LHCN-M2 (cell line): ENCODE data around the gene UBE3D. TPM values are rescaled to one million over a fixed set of nuclear protein-coding genes. Genes with fewer than 3 reads are reported as not detected.
A peak's percentile ranks its signal among the peaks of the same experiment; 100 is the strongest.
"Not testable (repeated sequence)": the region's sequence is repeated elsewhere in the genome, so short reads cannot be mapped to it uniquely, and the experiment has no call there.

Experiments used
- DNase-seq: peaks from one replicate; pipeline ENCODE4 v3.0.0-alpha.2; 2012; ENCODE audit warnings: low read depth
- total RNA-seq: library from RNA; depleted of rRNA; stranded (reverse); fragments of >200 nt; gene quantifications from 2 replicates; pipeline ENCODE4 v1.2.3, GENCODE V29; 2014

UBE3D gene
- total RNA-seq, 1 experiment from 2014 or later: 4.4 TPM

- no peak for DNase-seq
These were observed 87.2 kb downstream of the UBE3D start for GRCh38 chr6:82978362-82978945.

DNA sequence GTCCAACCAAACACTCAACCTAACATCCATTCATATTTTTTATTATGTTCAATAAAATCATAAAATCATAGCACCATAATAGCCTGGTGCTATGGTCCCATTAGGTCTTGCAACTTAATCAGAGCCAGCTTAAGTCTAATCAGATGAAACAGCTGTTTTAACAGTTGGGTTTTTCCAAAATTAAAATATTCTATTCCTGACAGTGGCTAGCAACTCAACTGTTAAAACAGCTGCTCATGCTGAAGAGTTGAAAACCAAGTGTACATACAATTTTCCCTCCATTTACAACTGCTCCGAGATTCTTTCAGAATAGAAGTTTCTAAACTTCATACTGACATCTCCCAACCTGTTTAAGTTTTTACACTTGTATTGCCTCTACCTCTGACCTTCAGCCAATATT is 89.5 kb downstream of the UBE3D start:
- DNase-seq: peak; percentile 51

DNA sequence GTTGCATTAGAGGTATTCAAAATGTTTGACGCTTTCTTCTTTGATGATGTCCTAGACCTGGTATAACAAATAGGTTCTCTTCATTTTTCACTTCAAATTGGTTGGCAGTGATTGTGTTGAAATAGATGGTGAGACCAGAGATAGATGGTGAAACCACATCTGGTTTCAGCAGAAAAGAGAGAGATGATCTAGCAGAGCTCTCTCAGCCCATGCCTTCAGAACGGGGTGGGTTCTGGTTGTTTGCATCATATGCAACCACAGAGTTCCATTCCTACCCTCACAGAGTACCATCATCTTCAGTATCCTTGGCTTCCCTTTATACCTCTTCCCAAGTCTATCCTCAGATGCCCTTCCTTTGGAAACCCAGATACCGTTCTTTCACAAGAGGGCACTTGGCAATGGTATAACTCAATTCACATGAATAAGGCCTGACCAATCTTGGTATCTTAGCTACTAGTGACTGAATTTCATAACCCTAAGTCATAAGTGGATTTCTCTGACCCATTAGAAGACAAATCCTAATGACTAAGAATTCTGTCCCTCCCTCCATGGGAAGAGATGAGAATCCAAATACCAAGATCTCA is 93.7 kb downstream of the UBE3D start:
- DNase-seq: no peak

GRCh38 chr6:82970839-82971238 is 94.8 kb downstream of the UBE3D start:
- DNase-seq: no peak

GRCh38 chr6:82968708-82969107 is 96.9 kb downstream of the UBE3D start:
- no peak for DNase-seq

DNA sequence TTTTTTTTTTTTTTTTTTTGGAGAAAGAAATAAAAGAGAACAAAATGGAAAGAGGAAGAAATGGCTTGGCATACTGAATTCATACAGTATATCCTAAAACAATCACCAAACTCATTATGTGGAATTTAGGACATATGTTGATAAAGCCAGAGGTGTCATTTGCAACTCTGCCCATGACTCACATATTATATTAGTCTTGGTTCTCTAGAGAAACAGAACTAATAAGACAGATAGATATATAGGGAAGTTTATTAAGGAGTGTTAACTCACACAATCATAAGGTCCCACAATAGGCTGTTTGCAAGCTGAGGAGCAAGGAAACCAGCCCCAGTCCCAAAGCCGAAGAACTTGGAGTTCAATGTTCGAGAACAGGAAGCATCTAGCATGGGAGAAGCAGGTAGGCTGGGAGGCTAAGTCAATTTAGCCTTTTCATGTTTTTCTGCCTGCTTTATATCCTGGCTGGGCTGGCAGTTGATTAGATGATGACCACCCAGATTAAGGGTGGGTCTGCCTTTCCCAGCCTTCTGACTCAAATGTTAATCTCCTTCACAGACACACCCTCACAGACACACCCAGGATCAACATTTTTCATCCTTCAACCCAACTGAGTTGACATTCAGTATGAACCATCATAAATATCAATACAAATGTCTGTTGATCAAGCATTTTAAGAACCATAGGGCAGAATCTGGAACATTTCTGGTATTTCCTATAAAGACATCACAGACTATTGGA is 102.3 kb downstream of the UBE3D start:
- DNase-seq: no peak

GRCh38 chr6:82959385-82959941 is 106.2 kb downstream of the UBE3D start:
- DNase-seq: peak; percentile 71

- no peak for DNase-seq
These were observed 107.1 kb downstream of the UBE3D start for GRCh38 chr6:82958551-82958950.

DNA sequence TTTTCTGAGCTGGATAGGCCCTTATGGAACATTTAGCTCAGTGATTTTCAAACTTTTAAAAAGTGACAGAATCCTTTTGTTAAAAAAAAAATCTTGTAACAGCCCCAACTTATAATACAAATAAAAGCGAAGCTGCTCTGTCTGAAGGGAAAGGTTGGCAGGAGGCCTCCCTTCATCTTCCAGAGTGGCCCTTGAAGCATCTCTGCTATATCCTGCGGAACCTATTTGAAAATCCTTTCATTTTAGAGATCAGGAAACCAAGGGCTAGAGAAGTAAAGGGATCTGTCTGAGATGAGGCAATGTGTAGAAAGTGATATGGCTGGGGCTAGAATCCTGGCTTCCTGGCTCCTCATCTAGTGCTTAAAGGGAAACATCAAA is 107.8 kb downstream of the UBE3D start:
- no peak for DNase-seq

- DNase-seq: no peak
These were observed 108.3 kb downstream of the UBE3D start for GRCh38 chr6:82957171-82957867.

DNA sequence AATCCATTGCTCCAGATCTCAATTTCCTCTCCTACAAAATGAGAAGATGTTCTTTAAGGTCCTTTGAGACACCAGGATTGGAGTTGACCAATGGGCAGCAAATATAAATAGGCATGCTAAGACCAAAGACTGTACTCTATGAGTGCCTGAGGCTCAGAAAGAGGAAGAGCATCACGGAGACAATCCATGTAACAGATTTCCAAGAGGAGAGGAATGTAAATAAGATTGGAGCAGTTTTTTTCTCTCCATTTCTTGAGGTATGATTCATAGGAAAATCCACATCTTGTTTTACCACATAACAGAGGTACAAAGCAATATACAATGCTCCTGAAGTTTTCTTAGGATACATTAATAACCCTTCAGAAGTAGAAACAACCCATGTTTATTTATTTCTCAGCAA is 109.8 kb downstream of the UBE3D start:
- DNase-seq: peak; percentile 75

GRCh38 chr6:82954937-82955577 is 110.6 kb downstream of the UBE3D start:
- peak; percentile 74 for DNase-seq

- DNase-seq: no peak
These were observed 111.3 kb downstream of the UBE3D start for GRCh38 chr6:82954356-82954755.

GRCh38 chr6:82953871-82954270 is 111.8 kb downstream of the UBE3D start:
- DNase-seq: no peak

- DNase-seq: no peak
These were observed 113.7 kb downstream of the UBE3D start for GRCh38 chr6:82951935-82952334.

GRCh38 chr6:82951389-82951788 is 114.3 kb downstream of the UBE3D start:
- DNase-seq: peak; percentile 55

DNA sequence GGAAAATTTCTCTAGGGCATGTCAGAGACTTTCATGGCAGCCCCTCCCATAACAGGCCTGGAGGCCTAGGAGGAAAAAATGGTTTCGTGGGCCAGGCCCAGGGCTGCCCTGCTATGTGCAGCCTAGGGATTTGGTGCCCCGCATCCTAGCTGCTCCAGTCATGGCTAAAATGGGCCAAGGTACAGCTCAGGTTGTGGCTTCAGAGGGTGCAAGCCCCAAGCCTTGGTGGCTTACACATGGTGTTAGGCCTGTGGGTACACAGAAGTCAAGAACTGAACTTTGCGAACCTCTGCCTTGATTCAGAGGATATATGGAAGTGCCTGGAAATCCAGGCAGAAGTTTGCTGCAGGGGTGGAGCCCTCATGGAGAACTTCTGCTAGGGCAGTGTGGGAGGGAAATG is 134.7 kb downstream of the UBE3D start:
- not testable (repeated sequence) for DNase-seq

DNA sequence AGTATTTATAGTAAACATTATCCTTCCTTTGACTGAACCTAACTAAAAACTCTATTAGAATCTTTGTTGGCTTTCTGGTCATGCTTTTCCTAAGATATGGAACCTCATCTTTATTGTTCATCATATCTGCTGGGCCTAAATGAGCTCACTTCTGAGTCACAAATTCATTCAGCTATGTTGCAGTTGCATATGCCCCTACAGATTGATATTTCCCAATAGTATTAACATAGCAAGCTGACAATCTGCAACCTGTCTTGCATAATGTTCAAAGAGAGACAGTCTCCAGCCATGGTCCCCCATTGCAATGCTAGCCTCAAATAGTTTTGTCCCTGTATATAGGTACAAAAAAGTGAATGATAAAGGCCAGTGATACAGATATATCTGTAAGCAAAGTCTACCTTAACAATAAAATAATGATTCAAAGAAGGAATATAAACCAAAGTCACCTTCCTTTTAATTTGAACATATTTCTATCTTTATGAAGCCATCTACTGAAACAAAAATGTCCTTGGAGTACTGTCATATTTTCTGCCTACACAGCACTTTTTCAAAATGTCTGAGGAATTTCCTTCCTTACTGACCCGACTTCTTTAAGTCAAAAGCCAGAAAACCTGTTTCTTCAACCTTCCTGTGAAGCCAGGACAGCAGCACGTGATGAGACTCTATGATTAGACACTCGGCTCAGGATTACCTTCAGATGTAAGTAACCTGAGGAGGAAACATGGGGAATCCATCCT is 140.7 kb downstream of the UBE3D start:
- DNase-seq: peak; percentile 16

GRCh38 chr6:82921258-82921657 is 144.4 kb downstream of the UBE3D start:
- no peak for DNase-seq

- DNase-seq: no peak
These were observed 148.1 kb downstream of the UBE3D start for GRCh38 chr6:82917346-82918064.
